Caki2 (cell line): ENCODE measurements around the gene ZBTB20. TPM values are rescaled to one million over a fixed set of nuclear protein-coding genes. Genes with fewer than 3 reads are reported as not detected.
"Not testable (repeated sequence)": the region's sequence is repeated elsewhere in the genome, so short reads cannot be mapped to it uniquely, and the experiment has no call there.

Source experiments
- DNase-seq: peaks from one replicate; pipeline ENCODE4 v3.0.0-alpha.2; 2015; ENCODE audit warnings: low read depth
- in situ Hi-C: cut with HindIII; loops from 2 replicates; pipeline ENCODE4 v1.10.0; 2016; ENCODE audit warnings: low sequenced_read_pairs, low pct_unique_long_range_greater_than_20kb, mixed read lengths
- total RNA-seq: library from RNA; depleted of rRNA; stranded (reverse); fragments of >200 nt; shearing (Covaris generic); gene quantifications from 2 replicates; pipeline ENCODE4 v1.2.3, GENCODE V29; 2014; ENCODE audit warnings: low replicate concordance

Gene ZBTB20
- total RNA-seq, 1 experiment from 2014 or later, result 10.0 TPM

- no peak for DNase-seq
- in situ Hi-C loops, result no loop called here
Observed at GRCh38 chr3:115154611-115155010, 7.5 kb upstream of the ZBTB20 start.

GRCh38 chr3:115151921-115152320, 4.8 kb upstream of the ZBTB20 start:
- DNase-seq, result no peak
- in situ Hi-C loops, result no loop called here

- no peak for DNase-seq
- in situ Hi-C loops, result no loop called here
Observed at GRCh38 chr3:115148142-115148790, 1.2 kb upstream of the ZBTB20 start.

- peak; percentile 99 for DNase-seq
- in situ Hi-C loops, result no loop called here
Observed at GRCh38 chr3:115147329-115148141, 447 bp upstream of the ZBTB20 start.

GRCh38 chr3:115146032-115146417, 1.1 kb downstream of the ZBTB20 start:
- in situ Hi-C loops, result no loop called here
- peak; percentile 57 for DNase-seq

- in situ Hi-C loops, result no loop called here
- no peak for DNase-seq
Observed at GRCh38 chr3:115141033-115141757, 5.9 kb downstream of the ZBTB20 start.

GRCh38 chr3:115139072-115139471, 8.0 kb downstream of the ZBTB20 start:
- in situ Hi-C loops, result no loop called here
- no peak for DNase-seq

GRCh38 chr3:115134648-115135347, 12.3 kb downstream of the ZBTB20 start:
- DNase-seq, result no peak
- in situ Hi-C loops, result no loop called here

- in situ Hi-C loops, result no loop called here
- DNase-seq, result no peak
Observed at GRCh38 chr3:115127208-115127607, 19.9 kb downstream of the ZBTB20 start.

GRCh38 chr3:115120597-115120996, 26.5 kb downstream of the ZBTB20 start:
- no peak for DNase-seq
- in situ Hi-C loops, result no loop called here

- in situ Hi-C loops, result no loop called here
- no peak for DNase-seq
Observed at GRCh38 chr3:115113367-115113766, 33.7 kb downstream of the ZBTB20 start.

GRCh38 chr3:115111632-115112031, 35.5 kb downstream of the ZBTB20 start:
- DNase-seq, result no peak
- in situ Hi-C loops, result no loop called here

- DNase-seq, result no peak
- in situ Hi-C loops, result no loop called here
Observed at GRCh38 chr3:115110830-115111229, 36.3 kb downstream of the ZBTB20 start.

- DNase-seq, in situ Hi-C loops: not testable (repeated sequence)
Observed at GRCh38 chr3:115110066-115110465, 37.0 kb downstream of the ZBTB20 start.

- DNase-seq, result no peak
- in situ Hi-C loops, result no loop called here
Observed at GRCh38 chr3:115108614-115109013, 38.5 kb downstream of the ZBTB20 start.

GRCh38 chr3:115102046-115102445, 45.0 kb downstream of the ZBTB20 start:
- in situ Hi-C loops, result no loop called here

GRCh38 chr3:115100806-115101205, 46.3 kb downstream of the ZBTB20 start:
- in situ Hi-C loops, result no loop called here
- DNase-seq, result no peak

More at GRCh38 chr3:115102046-115102445, 45.0 kb downstream of the ZBTB20 start:
- DNase-seq, result no peak

GRCh38 chr3:115099986-115100571, 47.0 kb downstream of the ZBTB20 start:
- in situ Hi-C loops, result no loop called here
- DNase-seq, result peak; percentile 71
